B cell (primary cell): ENCODE results near the gene GGCT. TPM values are rescaled to one million over a fixed set of nuclear protein-coding genes. Genes with fewer than 3 reads are reported as not detected.

Experiments
- ATAC-seq: fragments of 200-7000 bp; cut with Tn5 transposase; one replicate; pipeline ENCODE4 v1.10.0; 2021; ENCODE audit warnings: low read depth, mild to moderate bottlenecking, moderate number of reproducible peaks, moderate library complexity
- CTCF ChIA-PET: fragments of 350-600 bp; sonication (Branson Sonifier 250); formaldehyde crosslinking; loops from one replicate; lab custom pipeline; 2021; ENCODE audit warnings: antibody characterized with exemption, inconsistent platforms; lab: Charles Lee
- POLR2A ChIA-PET: fragments of 350-600 bp; sonication (Branson Sonifier 250); formaldehyde crosslinking; loops from one replicate; lab custom pipeline; 2021; ENCODE audit warnings: antibody characterized with exemption; lab: Charles Lee
- DNase-seq: peaks from one replicate; pipeline ENCODE4 v3.0.0; 2013
- H2AFZ ChIP-seq: 2 replicates; pipeline ENCODE4 v1.6.1; 2012; ENCODE audit warnings: mild to moderate bottlenecking, low read depth, low read length; ENCODE audit not compliant: insufficient read depth, poor library complexity, severe bottlenecking
- H3K27ac ChIP-seq, 2 donors: 1 replicate in 1 of 2; 2 replicates in 1 of 2; pipeline ENCODE4 v1.5.1; 2012 to 2013; ENCODE audit warnings: low read length in 2 of 2, mild to moderate bottlenecking in 2 of 2, moderate library complexity in 1 of 2
- H3K27me3 ChIP-seq, 4 experiments: fragments of 200-600 bp in 1 of 4; sonication (generic) in 1 of 4; replicated peaks in 1 of 4; 1 replicate in 2 of 4; 2 replicates in 2 of 4; pipeline versions ENCODE4 v1.6.1 to v1.7.0; 2013 to 2016; ENCODE audit warnings: low read length in 3 of 4, mild to moderate bottlenecking in 2 of 4, mixed read lengths in 1 of 4, moderate library complexity in 1 of 4; ENCODE audit not compliant: insufficient read depth in 4 of 4, control insufficient read depth in 3 of 4; ENCODE audit errors: control extremely low read depth in 1 of 4
- H3K36me3 ChIP-seq, 2 experiments: replicated peaks in 1 of 2; 1 replicate in 1 of 2; 2 replicates in 1 of 2; pipeline versions ENCODE4 v1.6.1 to v1.7.1; 2013; ENCODE audit warnings: low read length in 1 of 2; ENCODE audit not compliant: insufficient read depth in 2 of 2, control insufficient read depth in 1 of 2; ENCODE audit errors: control extremely low read depth in 1 of 2, extremely low read depth in 1 of 2
- H3K4me1 ChIP-seq, 2 donors: fragments of 200-600 bp in 1 of 2; sonication (generic) in 1 of 2; 1 replicate in 1 of 2; 2 replicates in 1 of 2; pipeline versions ENCODE4 v1.5.1 to v1.6.1; 2013 to 2017; ENCODE audit warnings: low read length in 2 of 2; ENCODE audit not compliant: control insufficient read depth in 2 of 2, insufficient read depth in 2 of 2
- H3K4me2 ChIP-seq: replicated peaks from 2 replicates; pipeline ENCODE3; 2012; ENCODE audit warnings: mild to moderate bottlenecking, low read depth, low read length; ENCODE audit not compliant: poor library complexity, severe bottlenecking
- H3K4me3 ChIP-seq, 5 experiments: fragments of 200-600 bp in 1 of 5; sonication (generic) in 1 of 5; 1 replicate in 3 of 5; 2 replicates in 2 of 5; pipeline versions ENCODE4 v1.5.1 to v1.7.0; 2011 to 2016; ENCODE audit warnings: low read length in 4 of 5, mild to moderate bottlenecking in 4 of 5, low read depth in 2 of 5, control low read depth in 1 of 5, moderate library complexity in 1 of 5; ENCODE audit not compliant: insufficient read depth in 1 of 5; ENCODE audit errors: control extremely low read depth in 1 of 5, extremely low read depth in 1 of 5
- H3K79me2 ChIP-seq: fragments of 200-600 bp; sonication (generic); one replicate; pipeline ENCODE4 v1.6.0; 2016; ENCODE audit warnings: low read length; ENCODE audit not compliant: control insufficient read depth, insufficient read depth
- H3K9ac ChIP-seq: fragments of 200-600 bp; sonication (generic); 2 replicates; pipeline ENCODE4 v1.6.1; 2017; ENCODE audit warnings: mild to moderate bottlenecking, low read length, moderate library complexity
- H3K9me3 ChIP-seq, 3 donors: one replicate each; pipeline versions ENCODE4 v1.6.1 to v1.7.1; 2013; ENCODE audit warnings: low read length in 2 of 3; ENCODE audit not compliant: control insufficient read depth in 2 of 3, insufficient read depth in 1 of 3; ENCODE audit errors: control extremely low read depth in 1 of 3
- H4K20me1 ChIP-seq: 2 replicates; pipeline ENCODE4 v1.6.0; 2012; ENCODE audit warnings: mild to moderate bottlenecking, low read length; ENCODE audit not compliant: insufficient read depth, control insufficient read depth, poor library complexity, severe bottlenecking
- H3K27ac Mint-ChIP-seq: one replicate; pipeline ENCODE4 v1.8.0; 2021; ENCODE audit warnings: mixed read lengths
- H3K27me3 Mint-ChIP-seq: one replicate; pipeline ENCODE4 v1.8.0; 2021; ENCODE audit warnings: mixed read lengths
- H3K4me1 Mint-ChIP-seq: one replicate; pipeline ENCODE4 v1.8.0; 2021; ENCODE audit warnings: mixed read lengths
- H3K4me3 Mint-ChIP-seq: one replicate; pipeline ENCODE4 v1.8.0; 2021; ENCODE audit warnings: mixed read lengths
- H3K9me3 Mint-ChIP-seq: one replicate; pipeline ENCODE4 v1.8.0; 2022; ENCODE audit warnings: mixed read lengths; ENCODE audit not compliant: insufficient read depth
- EZH2 ChIP-seq: IDR thresholded peaks from 2 replicates; pipeline ENCODE4 v1.6.1; 2012; ENCODE audit warnings: borderline replicate concordance, low read depth, mild to moderate bottlenecking, moderate library complexity, low read length; ENCODE audit not compliant: insufficient read depth, poor library complexity, severe bottlenecking
- WGBS: methylation state at CpG from one replicate; pipeline ENCODE4 v1.1.5; 2013; ENCODE audit warnings: missing lambda C conversion rate; ENCODE audit not compliant: insufficient coverage; 5-methylcytosine and 5-hydroxymethylcytosine counted together
- intact Hi-C: fragments of 100-400 bp; cut with micrococcal nuclease; formaldehyde crosslinking; loops from one replicate; pipeline ENCODE4 v1.10.0; 2022
- polyA plus RNA-seq: library from polyadenylated mRNA; depleted of rRNA; stranded (reverse); fragments of >200 nt; gene quantifications from 2 replicates; pipeline ENCODE4 v1.2.3, GENCODE V29; 2012
- total RNA-seq, 2 donors: library from RNA; stranded (reverse); fragments of 120-200 nt in 1 of 2; gene quantifications; 1 replicate in 1 of 2; 2 replicates in 1 of 2; pipeline versions ENCODE4 v1.2.3 to v1.2.4, GENCODE V29; 2013 to 2022
- TF ChIP-seq, protein P1 (sequence below): fragments of 200-600 bp; IDR thresholded peaks from one replicate; pipeline ENCODE4 v1.8.0; 2022; ENCODE audit warnings: antibody characterized with exemption, mild to moderate bottlenecking

GGCT gene
- total and polyA plus RNA-seq, 2 donors (not counting 1 experiment from before 2014, with no cell fraction given): 8.1 to 12.5 TPM

DNA sequence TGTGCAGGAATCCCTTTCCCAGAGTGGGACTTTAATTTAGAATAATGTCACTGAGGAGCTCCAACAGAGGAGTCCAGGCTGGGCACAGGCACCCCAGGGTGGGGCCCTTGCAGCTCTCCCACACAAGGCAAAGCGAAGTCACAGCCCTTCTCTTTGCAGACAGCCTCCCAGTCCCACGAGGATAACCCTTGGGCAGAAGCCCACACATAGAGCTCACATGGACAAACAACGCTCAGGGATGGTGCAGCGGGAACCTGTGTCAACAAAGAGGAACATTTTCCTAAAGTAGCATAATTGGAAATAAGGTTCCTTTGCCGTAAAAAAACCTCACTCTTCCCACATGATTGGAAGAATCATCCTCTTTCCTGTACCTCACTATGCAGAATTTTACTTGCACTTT lies 29.3 kb upstream of the GGCT start:
- H3K27ac Mint-ChIP-seq: no peak overlapping the region
- Histone ChIP-seq H3K4me3 (no peak overlapping the region), H3K4me1 (no peaks in the 10 kb centered on the region), H4K20me1 (no peaks in the 10 kb centered on the region), H3K79me2 (no peaks in the 10 kb centered on the region), H3K36me3 (no peaks in the 10 kb centered on the region), H2AFZ (no peak overlapping the region), H3K9ac (no peak overlapping the region), H3K27me3 (no peaks in the 10 kb centered on the region), H3K27ac (no peak overlapping the region), H3K9me3 (no peaks in the 10 kb centered on the region), H3K4me2 (no peak overlapping the region)
- 95% methylated on average over 3 of the region's 5 CpGs for WGBS
- no peaks in the 10 kb centered on the region for H3K4me1 Mint-ChIP-seq
- no peak overlapping the region for H3K4me3 Mint-ChIP-seq
- no peaks in the 10 kb centered on the region for H3K9me3 Mint-ChIP-seq
- ChIA-PET POLR2A (no interaction called here), CTCF (interaction anchor here (0.6 to 0.9 kb wide), 2 partner anchors 14 to 486 kb away, joined by 3 read pairs; no protein-coding TSS in a partner anchor)
- TF ChIP-seq EZH2: no peak
- TF ChIP-seq, protein P1, sequence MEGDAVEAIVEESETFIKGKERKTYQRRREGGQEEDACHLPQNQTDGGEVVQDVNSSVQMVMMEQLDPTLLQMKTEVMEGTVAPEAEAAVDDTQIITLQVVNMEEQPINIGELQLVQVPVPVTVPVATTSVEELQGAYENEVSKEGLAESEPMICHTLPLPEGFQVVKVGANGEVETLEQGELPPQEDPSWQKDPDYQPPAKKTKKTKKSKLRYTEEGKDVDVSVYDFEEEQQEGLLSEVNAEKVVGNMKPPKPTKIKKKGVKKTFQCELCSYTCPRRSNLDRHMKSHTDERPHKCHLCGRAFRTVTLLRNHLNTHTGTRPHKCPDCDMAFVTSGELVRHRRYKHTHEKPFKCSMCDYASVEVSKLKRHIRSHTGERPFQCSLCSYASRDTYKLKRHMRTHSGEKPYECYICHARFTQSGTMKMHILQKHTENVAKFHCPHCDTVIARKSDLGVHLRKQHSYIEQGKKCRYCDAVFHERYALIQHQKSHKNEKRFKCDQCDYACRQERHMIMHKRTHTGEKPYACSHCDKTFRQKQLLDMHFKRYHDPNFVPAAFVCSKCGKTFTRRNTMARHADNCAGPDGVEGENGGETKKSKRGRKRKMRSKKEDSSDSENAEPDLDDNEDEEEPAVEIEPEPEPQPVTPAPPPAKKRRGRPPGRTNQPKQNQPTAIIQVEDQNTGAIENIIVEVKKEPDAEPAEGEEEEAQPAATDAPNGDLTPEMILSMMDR: no peak
- intact Hi-C loops: no loop called here
- DNase-seq: no peak
- no peaks in the 10 kb centered on the region for H3K27me3 Mint-ChIP-seq
- no peak for ATAC-seq

DNA sequence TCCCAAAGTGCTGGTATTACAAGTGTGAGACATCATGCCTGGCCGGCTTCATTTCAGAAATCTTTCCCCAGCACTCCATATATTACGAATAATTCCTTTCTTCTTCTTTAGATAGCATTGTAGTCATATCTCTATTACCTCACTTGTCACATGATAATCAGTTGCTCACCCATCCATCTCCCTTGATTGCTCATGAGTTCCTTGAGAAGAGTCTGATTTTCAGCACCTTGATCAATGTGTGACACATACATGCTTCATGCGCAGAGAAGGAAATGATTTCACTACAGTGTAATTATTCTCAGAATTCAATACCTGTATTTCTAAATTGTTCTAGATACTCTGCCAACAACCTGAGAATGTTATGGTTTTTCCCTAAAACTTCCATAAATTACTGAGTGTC lies 26.7 kb upstream of the GGCT start:
- Histone ChIP-seq H3K9me3 (no peaks in the 10 kb centered on the region), H3K36me3 (no peaks in the 10 kb centered on the region), H3K27ac (no peak overlapping the region), H3K27me3 (no peaks in the 10 kb centered on the region), H3K9ac (no peak overlapping the region), H4K20me1 (no peaks in the 10 kb centered on the region), H2AFZ (no peak overlapping the region), H3K4me1 (no peaks in the 10 kb centered on the region), H3K4me2 (no peak overlapping the region), H3K79me2 (no peaks in the 10 kb centered on the region), H3K4me3 (no peak overlapping the region)
- intact Hi-C loops: no loop called here
- Mint-ChIP-seq H3K9me3 (no peaks in the 10 kb centered on the region), H3K4me3 (no peak overlapping the region), H3K4me1 (no peaks in the 10 kb centered on the region), H3K27ac (no peak overlapping the region), H3K27me3 (no peaks in the 10 kb centered on the region)
- ChIA-PET CTCF (no interaction called here), POLR2A (interaction anchor here (0.6 kb wide), 1 partner anchor 11 kb away, joined by 3 read pairs; no protein-coding TSS in a partner anchor)
- ATAC-seq (no peak), DNase-seq (no peak)
- no peak for TF ChIP-seq EZH2
- TF ChIP-seq, protein P1: no peak
- WGBS: 100% methylated on average over 2 of the region's 3 CpGs
